Heart right ventricle (tissue), 16 donors: ENCODE data around the gene IFT43. TPM values are rescaled to one million over a fixed set of nuclear protein-coding genes. Genes with fewer than 3 reads are reported as not detected.

Experiments
- ATAC-seq, 8 donors: fragments of 200-7000 bp; cut with Tn5 transposase; one replicate each; pipeline ENCODE4 v1.9.1; 2020; ENCODE audit warnings: mild to moderate bottlenecking in 8 of 8, moderate library complexity in 8 of 8, moderate number of reproducible peaks in 1 of 8
- DNase-seq, 2 donors: peaks; one replicate each; pipeline ENCODE4 v3.0.0-alpha.2; 2020
- H3K27ac ChIP-seq, 10 donors: fragments of 200-600 bp; sonication (generic) in 2 of 10; one replicate each; pipeline versions ENCODE4 v1.5.0 to v1.8.0; 2020 to 2022; ENCODE audit warnings: mild to moderate bottlenecking in 3 of 10
- H3K27me3 ChIP-seq, 7 donors: fragments of 200-600 bp; one replicate each; pipeline ENCODE4 v1.8.0; 2021 to 2022; ENCODE audit warnings: mild to moderate bottlenecking in 2 of 7
- H3K36me3 ChIP-seq, 9 donors: fragments of 200-600 bp; sonication (generic) in 1 of 9; one replicate each; pipeline versions ENCODE4 v1.5.0 to v1.8.0; 2020 to 2022; ENCODE audit warnings: mild to moderate bottlenecking in 2 of 9
- H3K4me1 ChIP-seq, 9 donors: fragments of 200-600 bp; sonication (generic) in 1 of 9; one replicate each; pipeline versions ENCODE4 v1.5.0 to v1.8.0; 2020 to 2022; ENCODE audit warnings: mild to moderate bottlenecking in 4 of 9
- H3K4me3 ChIP-seq, 10 donors: fragments of 200-600 bp; sonication (generic) in 2 of 10; one replicate each; pipeline versions ENCODE4 v1.5.0 to v1.8.0; 2020 to 2022; ENCODE audit warnings: mild to moderate bottlenecking in 7 of 10, moderate library complexity in 2 of 10
- H3K9me3 ChIP-seq, 11 donors: fragments of 200-600 bp in 10 of 11; sonication (generic) in 2 of 11; one replicate each; pipeline versions ENCODE4 v1.5.0 to v1.8.0; 2013 to 2022; ENCODE audit warnings: mild to moderate bottlenecking in 2 of 11, control low read depth in 1 of 11, moderate library complexity in 1 of 11
- WGBS, 2 donors: extraction: QIAGEN DNeasy Blood & Tissue Kit; methylation state at CpG; one replicate each; pipeline ENCODE4 v1.1.7; 2013; ENCODE audit warnings: inconsistent platforms in 1 of 2; 5-methylcytosine and 5-hydroxymethylcytosine counted together
- intact Hi-C, 10 donors: fragments of 100-400 bp; cut with DNase I; formaldehyde crosslinking; loops; one replicate each; pipeline versions ENCODE4 v1.11.1 to v1.14.2; 2022
- polyA plus RNA-seq, 2 donors: library from polyadenylated mRNA; stranded (reverse); fragments of 200-250 nt; gene quantifications; one replicate each; pipeline ENCODE4 v1.2.3, GENCODE V29; 2013
- total RNA-seq, 10 donors: library from RNA; stranded (reverse); fragmentation: NEBNext Ultra II Directional in 3 of 10; extraction: Animal tissue kit (Norgen Biotek cat#: 25700) in 3 of 10; gene quantifications; one replicate each; pipeline versions ENCODE4 v1.2.1 to v1.2.4, GENCODE V29; 2021 to 2023
- TF ChIP-seq, protein P1 (sequence below), 9 donors: fragments of 200-600 bp; sonication (generic) in 2 of 9; IDR thresholded peaks; one replicate each; pipeline versions ENCODE4 v1.5.0 to v1.8.0; 2021 to 2022; ENCODE audit warnings: antibody characterized with exemption in 9 of 9, mild to moderate bottlenecking in 5 of 9, moderate library complexity in 1 of 9
- donor health status: Arrhythmogenic right ventricular cardiomyopathy.
- donor health status: ischemic (EF 13 %, LVEDD 7.1; RV severe dilation, severe dysfunction).
- donor health status: healthy with polysubstance abuse.
- donor health status: DM: no; HTN: yes; CAD: no.
- donor health status: DM: no; HTN: no; CAD: no.
- donor health status: ischemic (EF 25% LVEDD 6.9; RV normal size, moderate dysfunction).
- donor health status: ischemic (EF 25% LVEDD 5.7; RV mildly dilated, moderate dysfunction).
- donor health status: healthy.
- donor health status: DM: yes; HTN: yes; CAD: no.
- donor health status: Ischemic cardiomyopathy.
- donor health status: ischemic (EF 35%, LVEDD 5.7; RV mildly dilated, moderate dysfunction).
- donor health status: nonischemic (EF 11% LVEDD 7.7; RV severe dilation, severe dysfunction).
- donor health status: DM: yes; HTN: yes; CAD: no.
- donor health status: PGD.
- donor health status: ischemic (EF 29% LVEDD 5.4; RV normal size, mild dysfunction).
- donor health status: nonischemic (EF 23%, LVEDD 6.1; RV moderate dilation, normal function).

Gene IFT43
- total and polyA plus RNA-seq, 12 donors: 19.7 to 57.1 (median 31.8) TPM

DNA sequence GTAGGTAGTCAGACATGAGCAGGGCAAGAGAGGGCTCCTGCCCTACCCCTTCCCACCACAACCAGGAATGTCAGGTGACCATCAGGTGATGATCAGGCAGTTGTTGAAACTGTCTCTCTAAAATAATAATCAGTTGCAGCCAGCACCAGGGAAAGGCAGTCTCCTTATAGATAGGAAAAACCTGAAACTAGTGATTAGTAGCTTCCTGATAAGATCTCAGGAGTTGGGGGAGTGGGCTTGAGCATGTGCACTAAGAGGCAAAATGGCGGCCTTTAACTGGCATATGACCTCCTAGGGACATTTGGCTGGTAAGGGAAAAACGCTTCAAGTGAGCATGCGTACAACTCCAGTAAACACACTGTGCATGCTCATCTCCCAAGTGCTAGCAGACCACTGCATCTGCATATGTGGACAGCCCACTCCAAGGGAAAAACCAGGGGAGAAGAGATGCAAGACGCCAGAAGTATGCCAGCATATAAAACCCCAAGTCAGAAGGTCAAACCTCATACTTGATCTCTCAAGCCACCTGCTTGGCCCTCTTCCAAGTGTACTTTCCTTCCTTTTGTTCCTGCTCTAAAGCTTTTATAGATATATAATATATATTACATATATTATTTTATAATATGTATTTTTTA lies 40.8 kb upstream of the IFT43 start:
- TF ChIP-seq, protein P1, sequence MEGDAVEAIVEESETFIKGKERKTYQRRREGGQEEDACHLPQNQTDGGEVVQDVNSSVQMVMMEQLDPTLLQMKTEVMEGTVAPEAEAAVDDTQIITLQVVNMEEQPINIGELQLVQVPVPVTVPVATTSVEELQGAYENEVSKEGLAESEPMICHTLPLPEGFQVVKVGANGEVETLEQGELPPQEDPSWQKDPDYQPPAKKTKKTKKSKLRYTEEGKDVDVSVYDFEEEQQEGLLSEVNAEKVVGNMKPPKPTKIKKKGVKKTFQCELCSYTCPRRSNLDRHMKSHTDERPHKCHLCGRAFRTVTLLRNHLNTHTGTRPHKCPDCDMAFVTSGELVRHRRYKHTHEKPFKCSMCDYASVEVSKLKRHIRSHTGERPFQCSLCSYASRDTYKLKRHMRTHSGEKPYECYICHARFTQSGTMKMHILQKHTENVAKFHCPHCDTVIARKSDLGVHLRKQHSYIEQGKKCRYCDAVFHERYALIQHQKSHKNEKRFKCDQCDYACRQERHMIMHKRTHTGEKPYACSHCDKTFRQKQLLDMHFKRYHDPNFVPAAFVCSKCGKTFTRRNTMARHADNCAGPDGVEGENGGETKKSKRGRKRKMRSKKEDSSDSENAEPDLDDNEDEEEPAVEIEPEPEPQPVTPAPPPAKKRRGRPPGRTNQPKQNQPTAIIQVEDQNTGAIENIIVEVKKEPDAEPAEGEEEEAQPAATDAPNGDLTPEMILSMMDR (IDR thresholded peaks at IDR 0.05): no peak
- intact Hi-C loops: no loop called here
- Histone ChIP-seq H3K27ac (no peak overlapping the region), H3K4me1 (peaks cover 0 to 17% (median 0%) of the 10 kb centered on the region in 9 donors), H3K9me3 (no peaks in the 10 kb centered on the region), H3K4me3 (no peak overlapping the region), H3K27me3 (no peaks in the 10 kb centered on the region), H3K36me3 (no peaks in the 10 kb centered on the region)
- no peak for ATAC-seq
- no peak for DNase-seq
- 88 to 96% methylated on average over 4 of the region's 4 CpGs for WGBS, 2 donors

DNA sequence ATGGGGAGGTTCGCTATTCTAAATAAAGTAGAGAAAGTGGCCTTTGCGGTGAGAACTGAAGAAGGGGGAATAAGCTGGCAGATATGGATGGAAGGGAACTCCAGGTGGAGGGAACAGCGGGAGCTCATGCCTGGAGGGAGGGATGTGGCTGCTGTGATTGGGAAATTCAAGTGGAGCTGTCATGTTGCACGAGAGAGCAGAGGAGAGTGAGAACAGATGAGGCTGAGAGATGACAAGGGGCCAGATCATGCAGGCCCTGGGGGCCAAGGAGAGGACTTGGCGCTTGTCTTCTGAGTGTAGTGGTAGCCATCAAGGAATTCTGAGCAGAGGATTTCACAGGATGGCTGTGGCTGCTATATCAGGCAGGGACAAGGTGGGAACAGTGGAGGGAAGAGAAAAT lies 38.8 kb upstream of the IFT43 start:
- Histone ChIP-seq H3K27ac (no peak overlapping the region), H3K9me3 (no peaks in the 10 kb centered on the region), H3K4me3 (no peak overlapping the region), H3K4me1 (peaks cover 0 to 7% (median 0%) of the 10 kb centered on the region in 9 donors), H3K27me3 (no peaks in the 10 kb centered on the region), H3K36me3 (no peaks in the 10 kb centered on the region)
- ATAC-seq (peak in 4 of 8 donors; percentile 35 to 74 (median 47)), DNase-seq (no peak)
- 57 to 76% methylated on average over 5 of the region's 5 CpGs for WGBS, 2 donors
- intact Hi-C loops: no loop called here
- TF ChIP-seq, protein P1 (IDR thresholded peaks at IDR 0.05): no peak

DNA sequence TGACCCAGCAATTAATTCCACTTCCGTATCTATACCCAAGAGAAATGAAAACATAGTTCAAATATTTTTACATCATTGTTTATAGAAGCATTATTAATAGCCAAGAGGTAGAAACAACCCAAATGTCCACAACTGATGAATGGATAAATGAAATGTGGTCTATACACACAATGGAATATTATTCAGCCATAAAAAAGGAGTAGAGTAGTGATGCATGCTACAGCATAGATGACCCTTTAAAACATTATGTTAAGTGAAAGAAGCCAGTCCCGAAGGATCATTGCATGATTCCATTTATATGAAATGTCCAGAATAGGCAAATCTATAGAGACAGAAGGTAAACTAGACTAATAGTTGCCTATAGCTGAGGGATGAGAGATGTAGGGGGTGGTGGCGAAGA lies 33.1 kb upstream of the IFT43 start:
- Histone ChIP-seq H3K27me3 (no peaks in the 10 kb centered on the region), H3K4me3 (no peak overlapping the region), H3K4me1 (no peaks in the 10 kb centered on the region), H3K36me3 (peaks cover 0 to 20% (median 0%) of the 10 kb centered on the region in 9 donors), H3K27ac (no peak overlapping the region), H3K9me3 (no peaks in the 10 kb centered on the region)
- ATAC-seq: no peak
- DNase-seq: no peak
- intact Hi-C loops: no loop called here
- TF ChIP-seq, protein P1 (IDR thresholded peaks at IDR 0.05): no peak
- 97% methylated on average over 3 of the region's 3 CpGs for WGBS, 2 donors

DNA sequence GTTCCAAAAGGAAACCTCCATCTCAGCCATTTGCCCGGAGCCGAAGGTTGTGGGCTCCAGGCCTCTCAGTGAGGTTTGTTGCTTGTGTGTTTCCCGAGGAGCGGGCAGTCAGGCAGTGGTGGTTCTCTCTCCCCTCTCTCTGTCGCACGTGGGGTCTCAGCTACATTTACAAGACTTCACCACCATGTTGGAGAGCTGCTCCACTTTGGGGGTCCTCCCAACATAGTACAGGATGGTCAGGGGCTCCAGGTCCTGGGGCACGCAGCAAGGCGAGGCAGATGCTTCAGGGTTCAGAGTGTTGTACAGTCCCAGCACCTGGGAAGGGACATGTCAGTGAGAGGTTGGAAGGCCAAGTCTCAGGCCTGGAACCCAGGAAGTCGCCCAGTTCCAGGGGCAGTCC lies 26.5 kb upstream of the IFT43 start:
- H3K36me3 ChIP-seq: peaks cover 0 to 83% (median 18%) of the 10 kb centered on the region in 9 donors
- TF ChIP-seq, protein P1 (IDR thresholded peaks at IDR 0.05): no peak
- no peak overlapping the region for H3K4me3 ChIP-seq
- no peaks in the 10 kb centered on the region for H3K4me1 ChIP-seq
- H3K27me3 ChIP-seq: no peaks in the 10 kb centered on the region
- DNase-seq (no peak), ATAC-seq (peak in 1 of 8 donors; percentile 36)
- WGBS, 2 donors: 95 to 96% methylated on average over 9 of the region's 9 CpGs
- no peaks in the 10 kb centered on the region for H3K9me3 ChIP-seq
- intact Hi-C loops: no loop called here
- no peak overlapping the region for H3K27ac ChIP-seq
